Activated CD4-positive, CD25-positive, alpha-beta regulatory T cell treated with anti-CD3 and anti-CD28 coated beads, Interleukin-2, amount 50 U/mL, for 16 hours (primary cell): ENCODE measurements around the gene DOCK4.

Experiments
- DNase-seq: peaks from one replicate; pipeline ENCODE4 v3.0.0-alpha.2; 2020; ENCODE audit warnings: low read depth, low spot score

Gene DOCK4

GRCh38 chr7:112081778-112082177 is 124.4 kb downstream of the DOCK4 start:
- DNase-seq = no peak

- DNase-seq = no peak
Observed at GRCh38 chr7:112080978-112081377, 125.2 kb downstream of the DOCK4 start.

GRCh38 chr7:112080441-112080840 is 125.8 kb downstream of the DOCK4 start:
- no peak for DNase-seq

GRCh38 chr7:112079673-112080072 is 126.5 kb downstream of the DOCK4 start:
- no peak for DNase-seq

- no peak for DNase-seq
Observed at GRCh38 chr7:112079122-112079521, 127.1 kb downstream of the DOCK4 start.

GRCh38 chr7:112076324-112076723 is 129.9 kb downstream of the DOCK4 start:
- DNase-seq = no peak

GRCh38 chr7:112074464-112074863 is 131.7 kb downstream of the DOCK4 start:
- DNase-seq = no peak

- no peak for DNase-seq
Observed at GRCh38 chr7:112073530-112073929, 132.7 kb downstream of the DOCK4 start.

GRCh38 chr7:112072541-112073245 is 133.5 kb downstream of the DOCK4 start:
- DNase-seq = no peak

GRCh38 chr7:112071856-112072255 is 134.3 kb downstream of the DOCK4 start:
- DNase-seq = no peak

GRCh38 chr7:112070674-112071256 is 135.4 kb downstream of the DOCK4 start:
- no peak for DNase-seq

- DNase-seq = no peak
Observed at GRCh38 chr7:112069879-112070321, 136.3 kb downstream of the DOCK4 start.

GRCh38 chr7:112068967-112069366 is 137.2 kb downstream of the DOCK4 start:
- no peak for DNase-seq

GRCh38 chr7:112067632-112068540 is 138.3 kb downstream of the DOCK4 start:
- no peak for DNase-seq

GRCh38 chr7:112067200-112067599 is 139.0 kb downstream of the DOCK4 start:
- DNase-seq = no peak

GRCh38 chr7:112065758-112066157 is 140.4 kb downstream of the DOCK4 start:
- DNase-seq = no peak

GRCh38 chr7:112064627-112065385 is 141.4 kb downstream of the DOCK4 start:
- DNase-seq = no peak

- DNase-seq = no peak
Observed at GRCh38 chr7:112063974-112064373, 142.2 kb downstream of the DOCK4 start.

GRCh38 chr7:112061051-112061450 is 145.1 kb downstream of the DOCK4 start:
- no peak for DNase-seq

GRCh38 chr7:112060625-112061024 is 145.6 kb downstream of the DOCK4 start:
- no peak for DNase-seq

- DNase-seq = no peak
Observed at GRCh38 chr7:112059675-112060074, 146.5 kb downstream of the DOCK4 start.

GRCh38 chr7:112058686-112059085 is 147.5 kb downstream of the DOCK4 start:
- no peak for DNase-seq
